H1 (cell line): Measurements from ENCODE around the gene BRICD5. TPM values are rescaled to one million over a fixed set of nuclear protein-coding genes. Genes with fewer than 3 reads are reported as not detected.

Experiments used
- CTCF ChIA-PET: fragments of 300-600 bp; sonication (Branson Sonifier 250); formaldehyde crosslinking; loops from one replicate; lab custom pipeline; 2021; ENCODE audit not compliant: partially characterized antibody; lab: Charles Lee
- POLR2A ChIA-PET: fragments of 300-600 bp; sonication (Branson Sonifier 250); formaldehyde crosslinking; loops from one replicate; lab custom pipeline; 2021; ENCODE audit warnings: inconsistent platforms; ENCODE audit not compliant: partially characterized antibody; lab: Charles Lee
- DNase-seq, 2 experiments: peaks; one replicate each; pipeline versions ENCODE4 v3.0.0 to v3.0.0-alpha.2; 2010 to 2022; ENCODE audit warnings: low spot score in 2 of 2, low read depth in 1 of 2, mixed read lengths in 1 of 2
- FAIRE-seq: peaks from 2 replicates; lab custom pipeline; 2011; peaks lifted over from hg19 to GRCh38; lab: Jason Lieb, UNC
- H2AFZ ChIP-seq: 2 replicates; pipeline ENCODE4 v1.8.1; 2012; ENCODE audit warnings: low read length, inconsistent platforms
- H2AK5ac ChIP-seq: 2 replicates; pipeline ENCODE4 v1.6.1; 2013; ENCODE audit warnings: low read depth, low read length
- H2BK120ac ChIP-seq: replicated peaks from 2 replicates; pipeline ENCODE3; 2013; ENCODE audit warnings: low read depth, low read length, inconsistent platforms
- H2BK12ac ChIP-seq: 2 replicates; pipeline ENCODE4 v1.6.1; 2013; ENCODE audit warnings: low read depth, low read length
- H2BK15ac ChIP-seq: 2 replicates; pipeline ENCODE4 v1.6.1; 2013; ENCODE audit warnings: low read length
- H2BK20ac ChIP-seq: 2 replicates; pipeline ENCODE4 v1.6.1; 2013; ENCODE audit warnings: low read length
- H2BK5ac ChIP-seq: 2 replicates; pipeline ENCODE4 v1.6.1; 2013; ENCODE audit warnings: low read depth, low read length
- H3K14ac ChIP-seq: 2 replicates; pipeline ENCODE4 v1.6.1; 2013; ENCODE audit warnings: inconsistent platforms; ENCODE audit not compliant: insufficient read length
- H3K18ac ChIP-seq: 2 replicates; pipeline ENCODE4 v1.6.1; 2013; ENCODE audit warnings: low read length; ENCODE audit errors: extremely low read depth
- H3K23ac ChIP-seq: 2 replicates; pipeline ENCODE4 v1.6.1; 2013; ENCODE audit warnings: inconsistent platforms; ENCODE audit not compliant: insufficient read length
- H3K23me2 ChIP-seq: 2 replicates; pipeline ENCODE4 v1.6.1; 2013; ENCODE audit warnings: low read depth, low read length
- H3K27ac ChIP-seq: 2 replicates; pipeline ENCODE4 v1.6.1; 2011; ENCODE audit warnings: low read depth, low read length, inconsistent platforms
- H3K27me3 ChIP-seq, 4 experiments: replicated peaks in 1 of 4; 1 replicate in 1 of 4; 2 replicates in 3 of 4; pipeline versions ENCODE4 v1.6.1 to v1.8.1; 2011 to 2013; ENCODE audit warnings: low read length in 3 of 4, mild to moderate bottlenecking in 3 of 4, inconsistent platforms in 2 of 4, mixed read lengths in 2 of 4, moderate library complexity in 1 of 4; ENCODE audit not compliant: control insufficient read depth in 3 of 4, insufficient read depth in 3 of 4; ENCODE audit errors: extremely low read depth in 1 of 4
- H3K36me3 ChIP-seq, 4 experiments: 2 replicates each; pipeline versions ENCODE4 v1.6.1 to v1.8.1; 2011 to 2013; ENCODE audit warnings: mild to moderate bottlenecking in 4 of 4, low read length in 3 of 4, moderate library complexity in 2 of 4, control low read depth in 1 of 4, inconsistent platforms in 1 of 4; ENCODE audit not compliant: insufficient read depth in 4 of 4, control insufficient read depth in 2 of 4
- H3K4ac ChIP-seq: replicated peaks from 2 replicates; pipeline ENCODE3; 2013; ENCODE audit warnings: low read length, low read depth, mixed read lengths, inconsistent platforms; ENCODE audit not compliant: insufficient read length
- H3K4me1 ChIP-seq, 4 experiments: replicated peaks in 1 of 4; 1 replicate in 1 of 4; 2 replicates in 3 of 4; pipeline versions ENCODE4 v1.6.1 to v1.8.1; 2011 to 2013; ENCODE audit warnings: low read length in 3 of 4, inconsistent platforms in 2 of 4, mixed read lengths in 1 of 4; ENCODE audit not compliant: insufficient read depth in 4 of 4, control insufficient read depth in 3 of 4
- H3K4me2 ChIP-seq, 2 experiments: 2 replicates each; pipeline versions ENCODE4 v1.6.1 to v1.8.1; 2011 to 2013; ENCODE audit warnings: low read depth in 2 of 2, low read length in 2 of 2, control low read depth in 1 of 2, inconsistent platforms in 1 of 2, mild to moderate bottlenecking in 1 of 2; ENCODE audit not compliant: insufficient read depth in 1 of 2
- H3K4me3 ChIP-seq, 4 experiments: fragments of 200-600, 300-600 bp in 1 of 4; sonication (generic), shearing (Covaris generic), sonication (Bioruptor Twin) in 1 of 4; 2 replicates each; pipeline versions ENCODE4 v1.5.1 to v1.8.1; 2011 to 2016; ENCODE audit warnings: low read length in 4 of 4, low read depth in 3 of 4, control low read depth in 2 of 4, inconsistent platforms in 2 of 4, mild to moderate bottlenecking in 2 of 4, mixed read lengths in 1 of 4, moderate library complexity in 1 of 4; ENCODE audit not compliant: insufficient read depth in 2 of 4; ENCODE audit errors: extremely low read depth in 1 of 4
- H3K56ac ChIP-seq: replicated peaks from 2 replicates; pipeline ENCODE3; 2013; ENCODE audit warnings: low read depth, mild to moderate bottlenecking, mixed read lengths, low read length, inconsistent platforms; ENCODE audit not compliant: insufficient read length
- H3K79me1 ChIP-seq: 2 replicates; pipeline ENCODE4 v1.6.1; 2013; ENCODE audit warnings: low read depth, low read length, control low read depth
- H3K79me2 ChIP-seq, 2 experiments: 2 replicates each; pipeline versions ENCODE4 v1.6.1 to v1.8.1; 2012 to 2013; ENCODE audit warnings: low read length in 2 of 2, mild to moderate bottlenecking in 2 of 2, inconsistent platforms in 1 of 2; ENCODE audit not compliant: insufficient read depth in 2 of 2, control insufficient read depth in 1 of 2
- H3K9ac ChIP-seq, 4 experiments: replicated peaks in 1 of 4; 1 replicate in 1 of 4; 2 replicates in 3 of 4; pipeline versions ENCODE4 v1.6.1 to v1.8.1; 2011 to 2013; ENCODE audit warnings: low read depth in 3 of 4, low read length in 3 of 4, control low read depth in 2 of 4, mild to moderate bottlenecking in 2 of 4, moderate library complexity in 2 of 4, inconsistent platforms in 1 of 4; ENCODE audit errors: extremely low read depth in 1 of 4
- H3K9me3 ChIP-seq, 2 experiments: 2 replicates each; pipeline versions ENCODE4 v1.6.1 to v1.8.1; 2012 to 2013; ENCODE audit warnings: mild to moderate bottlenecking in 2 of 2, moderate library complexity in 2 of 2, control low read depth in 1 of 2, inconsistent platforms in 1 of 2, low read depth in 1 of 2, low read length in 1 of 2, mixed read lengths in 1 of 2; ENCODE audit not compliant: insufficient read depth in 2 of 2
- H4K20me1 ChIP-seq, 2 experiments: replicated peaks in 1 of 2; 2 replicates each; pipeline versions ENCODE3 to v1.8.1; 2011 to 2013; ENCODE audit warnings: inconsistent platforms in 2 of 2, low read length in 2 of 2, mild to moderate bottlenecking in 1 of 2; ENCODE audit not compliant: insufficient read depth in 2 of 2, control insufficient read depth in 1 of 2
- H4K5ac ChIP-seq: 2 replicates; pipeline ENCODE4 v1.6.1; 2013; ENCODE audit warnings: low read length, low read depth, mixed read lengths, inconsistent platforms; ENCODE audit not compliant: insufficient read length
- H4K8ac ChIP-seq: 2 replicates; pipeline ENCODE4 v1.8.0; 2013; ENCODE audit warnings: mild to moderate bottlenecking, moderate library complexity, low read length, inconsistent platforms; ENCODE audit not compliant: insufficient read depth; ENCODE audit errors: extremely low read depth
- H4K91ac ChIP-seq: replicated peaks from 2 replicates; pipeline ENCODE3; 2013; ENCODE audit warnings: low read length, mixed read lengths, inconsistent platforms; ENCODE audit not compliant: insufficient read length
- PHF8 ChIP-seq: fragments of 200-600 bp; sonication (generic); conservative IDR thresholded peaks from 2 replicates; pipeline ENCODE4 v1.7.1; 2012; ENCODE audit warnings: low read depth, mild to moderate bottlenecking, inconsistent platforms, low read length, moderate library complexity
- RBBP5 ChIP-seq: IDR thresholded peaks from 2 replicates; pipeline ENCODE4 v1.7.1; 2012; ENCODE audit warnings: low read depth, mild to moderate bottlenecking, inconsistent platforms, low read length, moderate library complexity, borderline replicate concordance
- RNF2 ChIP-seq: fragments of 200-900, 300-1000 bp; sonication (generic); IDR thresholded peaks from 2 replicates; pipeline ENCODE4 v1.7.1; 2016; ENCODE audit warnings: borderline replicate concordance, low read depth, mild to moderate bottlenecking, antibody characterized with exemption, low read length; ENCODE audit not compliant: poor library complexity, severe bottlenecking; ENCODE audit errors: missing control alignments
- SIRT6 ChIP-seq: IDR thresholded peaks from one replicate; pipeline ENCODE4 v1.7.1; 2012; ENCODE audit warnings: low read length, inconsistent platforms
- SRF ChIP-seq: IDR thresholded peaks from 2 replicates; pipeline ENCODE4 v1.6.1; 2011; ENCODE audit warnings: mild to moderate bottlenecking, low read depth, low read length, moderate library complexity
- TBP ChIP-seq: IDR thresholded peaks from 2 replicates; pipeline ENCODE4 v1.6.1; 2011; ENCODE audit warnings: low read depth, low read length, improper control_type of control experiment
- WGBS, 2 experiments: shearing (Covaris generic) in 1 of 2; methylation state at CpG; one replicate each; pipeline versions ENCODE4 v1.1.6 to v1.1.7; 2013 to 2015; ENCODE audit warnings: low lambda C conversion rate in 2 of 2, mixed read lengths in 2 of 2, inconsistent platforms in 1 of 2, low coverage in 1 of 2, missing lambda C conversion rate in 1 of 2; ENCODE audit not compliant: insufficient replicate concordance in 2 of 2, insufficient coverage in 1 of 2, insufficient read length in 1 of 2; ENCODE audit errors: extremely low coverage in 1 of 2, missing lambda C conversion rate in 1 of 2; 5-methylcytosine and 5-hydroxymethylcytosine counted together
- polyA plus RNA-seq, 7 experiments: library from polyadenylated mRNA; depleted of rRNA in 3 of 7; stranded (reverse) in 5 of 7; unstranded in 2 of 7; fragments of >200 nt in 5 of 7; fragments of 200-250 nt in 2 of 7; gene quantifications; 1 replicate in 5 of 7; 2 replicates in 1 of 7; 4 replicates in 1 of 7; pipeline versions ENCODE4 v1.2.1 to v1.2.3, GENCODE V29; 2011 to 2013; ENCODE audit warnings: missing spikeins in 2 of 7, mixed read lengths in 2 of 7
- total RNA-seq: library from RNA; stranded (reverse); fragmentation: NEBNext Ultra II Directional; extraction: Animal tissue kit (Norgen Biotek cat#: 25700); gene quantifications from 2 replicates; pipeline ENCODE4 v1.2.1, GENCODE V29; 2021
- TF ChIP-seq, protein P1 (sequence below): IDR thresholded peaks from 2 replicates; pipeline ENCODE4 v1.6.1; 2012; ENCODE audit warnings: inconsistent platforms

The BRICD5 gene
- total and polyA plus RNA-seq, 2 of the 8 experiments (the other 6 are each of a cell fraction or from before 2014, with no cell fraction given), result 8.5 to 14.2 TPM

GRCh38 chr16:2244926-2245795 lies 34.5 kb upstream of the BRICD5 start:
- CTCF ChIA-PET, result interaction anchor here (0.5 to 2.1 kb wide), 5 partner anchors 10 to 256 kb away, joined by 3 to 9 read pairs (median 4); partner anchors contain the start of gene DNASE1L2
- Histone ChIP-seq H4K8ac (no peak overlapping the region), H2BK12ac (no peak overlapping the region), H3K36me3 (peaks cover 18 to 45% (median 30%) of the 10 kb centered on the region in 4 experiments), H3K23ac (no peak overlapping the region), H3K56ac (no peak overlapping the region), H2AK5ac (no peak overlapping the region), H3K9me3 (no peaks in the 10 kb centered on the region), H2BK120ac (no peak overlapping the region), H3K79me2 (peaks cover 0 to 14% of the 10 kb centered on the region in 2 experiments; a peak in 2 of 4 replicates), H3K4me1 (peaks cover 0 to 2% (median 0%) of the 10 kb centered on the region in 4 experiments; a peak in 3 of 7 replicates), H2BK20ac (no peak overlapping the region), H3K14ac (no peak overlapping the region), H2BK15ac (no peak overlapping the region), H4K5ac (no peak overlapping the region), H2BK5ac (no peak overlapping the region), H3K23me2 (peaks cover under 1% of the 10 kb centered on the region; the same call in 1 of the 2 replicates), H3K4me3 (no peak overlapping the region), H3K4ac (no peak overlapping the region), H3K79me1 (peaks cover under 1% of the 10 kb centered on the region), H3K27me3 (no peaks in the 10 kb centered on the region), H3K18ac (no peak overlapping the region), H3K9ac (no peak overlapping the region), H3K4me2 (no peak overlapping the region), H4K91ac (no peak overlapping the region), H3K27ac (no peak overlapping the region), H2AFZ (no peak overlapping the region), H4K20me1 (peaks cover 4 to 19% of the 10 kb centered on the region in 2 experiments)
- 97% methylated on average over 28 of the region's 30 CpGs; no CpG with 5 or more reads in 1 of the 2 experiments for WGBS, 2 experiments
- POLR2A ChIA-PET, result interaction anchor here (0.9 to 1.9 kb wide), 5 partner anchors 8 to 222 kb away, joined by 3 to 5 read pairs (median 3); partner anchors contain the start of gene TRAF7
- FAIRE-seq, result no peak
- no peak for DNase-seq
- TF ChIP-seq, protein P1, sequence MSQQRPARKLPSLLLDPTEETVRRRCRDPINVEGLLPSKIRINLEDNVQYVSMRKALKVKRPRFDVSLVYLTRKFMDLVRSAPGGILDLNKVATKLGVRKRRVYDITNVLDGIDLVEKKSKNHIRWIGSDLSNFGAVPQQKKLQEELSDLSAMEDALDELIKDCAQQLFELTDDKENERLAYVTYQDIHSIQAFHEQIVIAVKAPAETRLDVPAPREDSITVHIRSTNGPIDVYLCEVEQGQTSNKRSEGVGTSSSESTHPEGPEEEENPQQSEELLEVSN, result no peak
- TF ChIP-seq RBBP5 (no peak), SRF (no peak), RNF2 (no peak), PHF8 (no peak), TBP (no peak), SIRT6 (no peak)
